Heart left ventricle (tissue), 16 donors: ENCODE measurements around the gene ATP1B2. TPM values are rescaled to one million over a fixed set of nuclear protein-coding genes. Genes with fewer than 3 reads are reported as not detected.

Experiments
- ATAC-seq, 4 donors: fragments of 200-7000 bp; cut with Tn5 transposase; one replicate each; pipeline ENCODE4 v1.9.1; 2020 to 2022; ENCODE audit warnings: moderate library complexity in 4 of 4, mild to moderate bottlenecking in 3 of 4, moderate number of reproducible peaks in 1 of 4
- DNase-seq, 5 donors: peaks; one replicate each; pipeline ENCODE4 v3.0.0-alpha.2; 2020
- H3K27ac ChIP-seq, 12 donors: fragments of 200-600 bp; sonication (generic) in 4 of 12; one replicate each; pipeline versions ENCODE4 v1.5.0 to v1.8.0; 2016 to 2022; ENCODE audit warnings: mild to moderate bottlenecking in 2 of 12
- H3K27me3 ChIP-seq, 9 donors: fragments of 200-600 bp; sonication (generic) in 2 of 9; one replicate each; pipeline versions ENCODE4 v1.5.1 to v1.8.0; 2016 to 2022; ENCODE audit warnings: mild to moderate bottlenecking in 3 of 9
- H3K36me3 ChIP-seq, 9 donors: fragments of 200-600 bp; sonication (generic) in 2 of 9; one replicate each; pipeline versions ENCODE4 v1.5.0 to v1.8.0; 2018 to 2022; ENCODE audit warnings: mild to moderate bottlenecking in 2 of 9
- H3K4me1 ChIP-seq, 12 donors: fragments of 200-600 bp; sonication (generic) in 4 of 12; one replicate each; pipeline versions ENCODE4 v1.5.0 to v1.8.0; 2016 to 2022; ENCODE audit warnings: mild to moderate bottlenecking in 3 of 12
- H3K4me3 ChIP-seq, 12 donors: fragments of 200-600 bp; sonication (generic) in 4 of 12; one replicate each; pipeline versions ENCODE4 v1.5.0 to v1.8.0; 2017 to 2022; ENCODE audit warnings: mild to moderate bottlenecking in 9 of 12, moderate library complexity in 4 of 12
- H3K9me3 ChIP-seq, 12 donors: fragments of 200-600 bp; sonication (generic) in 4 of 12; one replicate each; pipeline versions ENCODE4 v1.5.0 to v1.8.0; 2016 to 2022; ENCODE audit warnings: mild to moderate bottlenecking in 1 of 12
- POLR2A ChIP-seq, 2 donors: fragments of 450-650 bp; IDR thresholded peaks; one replicate each; pipeline ENCODE4 v1.6.1; 2017; ENCODE audit warnings: antibody characterized with exemption in 2 of 2, mild to moderate bottlenecking in 2 of 2, moderate library complexity in 2 of 2
- WGBS, 4 donors: extraction: QIAGEN DNeasy Blood & Tissue Kit in 2 of 4; methylation state at CpG; one replicate each; pipeline versions ENCODE4 v1.1.5 to v1.1.7; 2013 to 2018; 5-methylcytosine and 5-hydroxymethylcytosine counted together
- intact Hi-C, 10 donors: fragments of 100-400 bp; cut with DNase I; formaldehyde crosslinking; loops; one replicate each; pipeline versions ENCODE4 v1.11.1 to v1.14.2; 2022
- polyA plus RNA-seq, 2 donors: library from polyadenylated mRNA; stranded (reverse); fragments of 200-250 nt; gene quantifications; one replicate each; pipeline ENCODE4 v1.2.3, GENCODE V29; 2013
- total RNA-seq, 9 donors: library from RNA; depleted of rRNA in 2 of 9; stranded (reverse); fragments of >200 nt in 2 of 9; fragmentation: NEBNext Ultra II Directional in 3 of 9; extraction: Animal tissue kit (Norgen Biotek cat#: 25700) in 3 of 9; gene quantifications; one replicate each; pipeline versions ENCODE4 v1.1.0 to v1.2.4, GENCODE V29; 2016 to 2023
- TF ChIP-seq, protein P1 (sequence below), 12 donors: fragments of 200-600 bp; sonication (generic) in 4 of 12; IDR thresholded peaks; one replicate each; pipeline versions ENCODE4 v1.5.0 to v1.8.0; 2018 to 2022; ENCODE audit warnings: antibody characterized with exemption in 12 of 12, mild to moderate bottlenecking in 5 of 12
- donor health status: ischemic (EF 13 %, LVEDD 7.1; RV severe dilation, severe dysfunction).
- donor health status: healthy with polysubstance abuse.
- donor health status: DM: no; HTN: yes; CAD: no.
- donor health status: DM: no; HTN: no; CAD: no.
- donor health status: ischemic (EF 25% LVEDD 6.9; RV normal size, moderate dysfunction).
- donor health status: ischemic (EF 25% LVEDD 5.7; RV mildly dilated, moderate dysfunction).
- donor health status: healthy.
- donor health status: DM: yes; HTN: yes; CAD: no.
- donor health status: ischemic (EF 35%, LVEDD 5.7; RV mildly dilated, moderate dysfunction).
- donor health status: nonischemic (EF 11% LVEDD 7.7; RV severe dilation, severe dysfunction).
- donor health status: DM: yes; HTN: yes; CAD: no.
- donor health status: PGD.
- donor health status: ischemic (EF 29% LVEDD 5.4; RV normal size, mild dysfunction).
- donor health status: nonischemic (EF 23%, LVEDD 6.1; RV moderate dilation, normal function).

Gene ATP1B2
- total and polyA plus RNA-seq, 11 donors = 0.60 to 6.6 (median 2.9) TPM

DNA sequence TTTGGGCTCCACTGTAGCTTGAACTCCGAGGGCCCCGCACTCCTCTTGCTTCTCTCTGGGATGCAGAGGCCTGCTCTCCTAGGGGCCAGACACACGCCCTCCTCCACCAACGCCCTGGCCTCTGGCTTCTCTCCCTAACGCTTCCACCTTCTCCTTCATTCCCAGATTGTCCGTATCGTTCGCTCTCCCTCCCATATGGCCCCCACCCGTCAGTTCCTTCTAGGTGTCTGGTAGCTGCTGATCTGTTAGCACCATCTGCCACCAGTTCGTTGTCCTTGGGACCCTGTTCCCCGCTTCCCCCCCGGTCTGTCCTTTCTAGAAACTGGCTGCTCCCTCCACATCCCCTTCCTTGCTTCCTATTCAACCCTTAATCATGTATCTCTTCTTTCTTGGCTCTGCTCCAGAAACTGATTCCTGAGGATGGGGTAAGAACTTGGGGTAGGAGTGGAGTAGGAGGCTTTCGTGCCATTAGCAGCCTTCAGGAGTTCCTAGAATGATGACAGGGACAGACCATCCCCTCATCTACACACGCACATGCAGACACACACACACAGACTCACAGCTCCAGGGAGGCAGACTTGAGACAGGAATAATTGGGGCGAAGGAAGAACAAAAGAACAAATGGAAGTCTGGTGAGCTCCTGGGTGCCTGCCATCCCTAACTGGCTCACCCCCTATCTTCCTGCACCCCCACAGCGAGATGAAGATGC, 4.3 kb downstream of the ATP1B2 start:
- 71 to 80% (median 77%) methylated on average over 16 of the region's 16 CpGs for WGBS, 4 donors
- H3K27ac ChIP-seq = no peak overlapping the region
- intact Hi-C loops = loop anchor here in 1 of 10 donors (5.0 kb wide), 1 partner anchor 32 kb away; the partner anchor contains the start of genes TP53 and WRAP53

DNA sequence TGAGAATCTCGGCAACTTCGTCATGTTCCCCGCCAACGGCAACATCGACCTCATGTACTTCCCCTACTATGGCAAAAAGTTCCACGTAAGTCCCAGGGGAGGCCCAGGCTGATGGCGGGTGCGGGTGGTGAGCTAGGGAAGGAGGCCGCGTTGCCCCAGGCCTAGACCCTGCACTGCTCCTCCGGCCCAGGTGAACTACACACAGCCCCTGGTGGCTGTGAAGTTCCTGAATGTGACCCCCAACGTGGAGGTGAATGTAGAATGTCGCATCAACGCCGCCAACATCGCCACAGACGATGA, 4.8 kb downstream of the ATP1B2 start:
- Histone ChIP-seq H3K9me3 (no peaks in the 10 kb centered on the region), H3K36me3 (no peaks in the 10 kb centered on the region), H3K27ac (no peak overlapping the region), H3K27me3 (peaks cover 0 to 22% (median 9%) of the 10 kb centered on the region in 9 donors), H3K4me1 (peaks cover 0 to 30% (median 13%) of the 10 kb centered on the region in 12 donors), H3K4me3 (no peak overlapping the region)
- ATAC-seq (no peak), DNase-seq (no peak)
- TF ChIP-seq, protein P1, sequence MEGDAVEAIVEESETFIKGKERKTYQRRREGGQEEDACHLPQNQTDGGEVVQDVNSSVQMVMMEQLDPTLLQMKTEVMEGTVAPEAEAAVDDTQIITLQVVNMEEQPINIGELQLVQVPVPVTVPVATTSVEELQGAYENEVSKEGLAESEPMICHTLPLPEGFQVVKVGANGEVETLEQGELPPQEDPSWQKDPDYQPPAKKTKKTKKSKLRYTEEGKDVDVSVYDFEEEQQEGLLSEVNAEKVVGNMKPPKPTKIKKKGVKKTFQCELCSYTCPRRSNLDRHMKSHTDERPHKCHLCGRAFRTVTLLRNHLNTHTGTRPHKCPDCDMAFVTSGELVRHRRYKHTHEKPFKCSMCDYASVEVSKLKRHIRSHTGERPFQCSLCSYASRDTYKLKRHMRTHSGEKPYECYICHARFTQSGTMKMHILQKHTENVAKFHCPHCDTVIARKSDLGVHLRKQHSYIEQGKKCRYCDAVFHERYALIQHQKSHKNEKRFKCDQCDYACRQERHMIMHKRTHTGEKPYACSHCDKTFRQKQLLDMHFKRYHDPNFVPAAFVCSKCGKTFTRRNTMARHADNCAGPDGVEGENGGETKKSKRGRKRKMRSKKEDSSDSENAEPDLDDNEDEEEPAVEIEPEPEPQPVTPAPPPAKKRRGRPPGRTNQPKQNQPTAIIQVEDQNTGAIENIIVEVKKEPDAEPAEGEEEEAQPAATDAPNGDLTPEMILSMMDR (IDR thresholded peaks at IDR 0.05) = no peak
- TF ChIP-seq POLR2A (IDR thresholded peaks at IDR 0.05) = no peak
- 89 to 90% (median 89%) methylated on average over 17 of the region's 17 CpGs for WGBS, 4 donors
- intact Hi-C loops = no loop called here

More for the DNA sequence above, 4.3 kb downstream of the ATP1B2 start:
- ATAC-seq (no peak), DNase-seq (no peak)
- H3K27me3 ChIP-seq = peaks cover 0 to 27% (median 13%) of the 10 kb centered on the region in 9 donors
- TF ChIP-seq, protein P1 (IDR thresholded peaks at IDR 0.05) = no peak
- no peak for TF ChIP-seq POLR2A (IDR thresholded peaks at IDR 0.05)
- no peaks in the 10 kb centered on the region for H3K36me3 ChIP-seq
- peaks cover 0 to 35% (median 18%) of the 10 kb centered on the region in 12 donors for H3K4me1 ChIP-seq
- no peak overlapping the region for H3K4me3 ChIP-seq
- H3K9me3 ChIP-seq = no peaks in the 10 kb centered on the region

DNA sequence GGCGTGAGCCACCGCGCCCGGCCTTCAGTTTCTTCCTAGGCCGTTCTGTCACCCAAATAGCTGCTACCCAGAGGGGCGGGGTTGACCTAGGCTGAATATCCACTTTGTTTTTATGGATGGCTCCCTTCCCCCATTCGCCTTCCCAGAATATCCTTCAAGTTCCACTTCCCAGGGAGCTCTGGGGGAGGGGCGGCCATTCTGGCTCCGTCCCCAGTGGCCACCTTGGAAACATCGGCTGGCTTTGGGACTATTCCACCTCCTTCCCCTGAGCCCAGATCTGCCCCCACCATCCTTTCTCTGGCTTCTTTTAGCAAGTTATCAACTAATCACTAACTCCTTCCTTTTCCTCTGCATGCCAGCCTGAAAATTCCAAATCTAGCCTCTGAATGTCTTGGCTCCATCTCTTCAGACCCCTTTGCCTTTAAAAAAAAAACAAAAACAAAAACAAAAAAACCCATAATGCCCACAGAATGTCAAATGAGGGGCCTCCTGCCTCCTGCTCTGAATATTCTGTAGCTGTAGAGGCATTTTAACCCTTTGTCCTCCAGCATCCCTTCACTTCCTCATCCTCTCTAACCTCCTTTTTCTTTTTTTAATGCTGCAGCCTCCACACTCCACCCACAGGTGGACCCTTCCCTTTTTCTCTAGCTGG, 6.4 kb downstream of the ATP1B2 start:
- Histone ChIP-seq H3K27me3 (peaks cover 0 to 6% (median 0%) of the 10 kb centered on the region in 9 donors), H3K36me3 (no peaks in the 10 kb centered on the region), H3K4me3 (no peak overlapping the region), H3K9me3 (no peaks in the 10 kb centered on the region), H3K27ac (peak overlapping the region in 6 of 12 donors; percentile 9 to 47 (median 34)), H3K4me1 (peaks cover 0 to 15% (median 3%) of the 10 kb centered on the region in 12 donors)
- DNase-seq (peak; percentile 65 to 80 (median 80)), ATAC-seq (peak; percentile 50 to 74 (median 66))
- intact Hi-C loops = no loop called here
- 28 to 35% (median 31%) methylated on average over 10 of the region's 10 CpGs for WGBS, 4 donors
- TF ChIP-seq, protein P1 (IDR thresholded peaks at IDR 0.05) = no peak
- TF ChIP-seq POLR2A (IDR thresholded peaks at IDR 0.05) = no peak

DNA sequence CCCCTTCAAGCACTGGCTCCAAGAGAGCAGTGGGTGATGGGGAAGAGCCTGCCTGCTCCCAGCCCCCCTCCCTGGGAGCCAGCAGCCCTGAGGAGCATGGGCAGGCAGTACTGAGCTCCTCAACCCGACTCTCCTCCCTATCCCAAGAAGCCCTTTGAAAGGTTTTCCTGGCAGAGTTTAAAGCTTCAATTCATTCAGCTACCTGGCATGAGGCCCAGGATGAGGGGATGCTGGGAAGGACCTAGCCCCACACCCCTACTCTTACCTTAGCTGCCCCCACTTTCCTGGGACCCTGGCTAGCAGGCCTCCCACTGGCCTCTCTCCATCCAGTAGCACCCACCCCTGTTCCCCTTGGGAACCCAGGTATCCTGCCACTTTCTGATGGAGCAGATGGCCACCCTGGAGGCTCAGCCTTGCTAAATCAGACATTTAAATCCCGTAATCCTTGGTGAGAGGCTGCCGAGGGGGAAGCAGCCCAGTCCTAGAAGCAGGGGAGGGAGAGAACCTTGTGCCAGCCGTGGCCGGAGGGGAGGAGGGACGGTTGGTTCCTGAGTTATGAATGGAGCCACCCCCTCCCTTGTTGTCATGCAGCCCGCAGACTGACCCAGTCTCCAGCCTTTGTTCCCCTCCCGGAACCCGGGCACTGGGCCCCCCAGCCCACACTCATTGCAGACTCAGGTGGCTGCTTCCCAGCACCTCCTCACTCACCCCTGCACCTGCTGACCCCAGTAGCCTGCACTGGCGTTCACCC, 17.1 kb downstream of the ATP1B2 start:
- intact Hi-C loops = no loop called here
- peaks cover 0 to 74% (median 69%) of the 10 kb centered on the region in 9 donors for H3K36me3 ChIP-seq
- DNase-seq (no peak), ATAC-seq (no peak)
- 71 to 88% (median 80%) methylated on average over 10 of the region's 10 CpGs for WGBS, 4 donors
- TF ChIP-seq, protein P1 (IDR thresholded peaks at IDR 0.05) = no peak
- no peak for TF ChIP-seq POLR2A (IDR thresholded peaks at IDR 0.05)
- H3K4me1 ChIP-seq = no peaks in the 10 kb centered on the region
- peaks cover 0 to 2% (median 0%) of the 10 kb centered on the region in 12 donors for H3K9me3 ChIP-seq
- H3K27me3 ChIP-seq = no peaks in the 10 kb centered on the region
- H3K27ac ChIP-seq = no peak overlapping the region
- no peak overlapping the region for H3K4me3 ChIP-seq
